ENCODE measurements around the gene COL23A1. TPM values are rescaled to one million over a fixed set of nuclear protein-coding genes. Genes with fewer than 3 reads are reported as not detected.

COL23A1 gene
- total and polyA plus RNA-seq, 8 donors = 0.06 to 0.68 (median 0.33) TPM; not detected in 2

- FAIRE-seq (no peak), ATAC-seq (no peak), DNase-seq (peak in 1 of 6 donors; percentile 20)
- intact Hi-C loops (cut with DNase I) = no loop called here
- WGBS, 2 donors = 70 to 79% methylated on average over 15 of the region's 15 CpGs
- Histone ChIP-seq H3K36me3 (no peaks in the 10 kb centered on the region), H3K4me3 (no peak overlapping the region), H3K27ac (no peak overlapping the region), H3K27me3 (no peaks in the 10 kb centered on the region), H3K4me1 (no peaks in the 10 kb centered on the region), H3K9me3 (no peaks in the 10 kb centered on the region)
- no peak for TF ChIP-seq CTCF (IDR thresholded peaks at IDR 0.05)
Measured at GRCh38 chr5:178509491-178510057, 80.6 kb downstream of the COL23A1 start.

DNA sequence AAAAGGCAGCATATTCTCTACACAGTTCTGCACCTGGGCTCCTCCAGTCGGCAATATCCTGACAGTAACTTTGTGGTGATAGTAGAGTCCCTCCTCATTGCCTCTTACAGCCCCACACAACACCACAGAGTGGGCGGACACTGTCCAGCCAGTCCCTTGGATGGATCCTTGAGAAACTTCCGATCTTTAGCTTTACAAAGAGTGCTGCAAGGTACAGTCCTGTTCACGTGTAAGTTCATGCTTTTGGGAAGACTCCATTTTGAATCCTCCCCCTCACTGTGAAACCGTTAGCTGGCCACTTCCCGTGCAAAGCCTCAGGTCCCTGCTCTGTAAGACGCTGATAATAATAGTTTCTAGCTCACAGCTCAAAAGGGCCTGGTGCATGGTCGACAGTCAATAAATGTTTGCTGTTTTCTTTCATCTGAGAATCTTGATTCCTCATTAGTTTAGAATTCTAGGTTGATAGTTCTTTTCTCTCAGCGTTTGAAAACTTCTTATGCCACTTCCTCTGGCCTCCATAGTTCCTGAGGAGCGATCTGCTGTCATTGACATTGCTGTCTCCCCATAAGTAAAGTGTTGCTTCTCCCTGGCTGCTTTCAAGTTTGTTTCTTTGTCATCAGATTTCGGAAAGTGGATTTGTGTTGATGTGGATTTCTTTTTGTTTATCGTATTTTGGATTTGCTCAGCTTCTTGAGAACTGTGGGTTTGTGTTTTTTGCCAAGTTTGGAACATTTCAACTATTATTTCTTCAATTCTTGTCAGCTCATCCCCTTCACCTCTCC is 82.9 kb downstream of the COL23A1 start:
- 72 to 84% methylated on average over 12 of the region's 12 CpGs for WGBS, 2 donors
- intact Hi-C loops (cut with DNase I) = no loop called here

GRCh38 chr5:178505639-178506407 is 84.4 kb downstream of the COL23A1 start:
- no peak for ATAC-seq
- intact Hi-C loops (cut with DNase I) = no loop called here
- FAIRE-seq = no peak
- Histone ChIP-seq H3K9me3 (no peaks in the 10 kb centered on the region), H3K27me3 (no peaks in the 10 kb centered on the region), H3K4me3 (no peak overlapping the region), H3K36me3 (no peaks in the 10 kb centered on the region), H3K27ac (no peak overlapping the region), H3K4me1 (no peaks in the 10 kb centered on the region)
- TF ChIP-seq CTCF (IDR thresholded peaks at IDR 0.05) = no peak
- DNase-seq = peak in 1 of 6 donors; percentile 25
- WGBS, 2 donors = 65 to 71% methylated on average over 13 of the region's 13 CpGs

More for the DNA sequence above, 82.9 kb downstream of the COL23A1 start:
- no peak for TF ChIP-seq CTCF (IDR thresholded peaks at IDR 0.05)
- Histone ChIP-seq H3K36me3 (no peaks in the 10 kb centered on the region), H3K27me3 (no peaks in the 10 kb centered on the region), H3K9me3 (no peaks in the 10 kb centered on the region), H3K27ac (no peak overlapping the region), H3K4me3 (no peak overlapping the region), H3K4me1 (no peaks in the 10 kb centered on the region)
- ATAC-seq (no peak), FAIRE-seq (no peak), DNase-seq (peak in 1 of 6 donors; percentile 4)

GRCh38 chr5:178504340-178504960 is 85.7 kb downstream of the COL23A1 start:
- no peak for FAIRE-seq

More at GRCh38 chr5:178504340-178504960, 85.7 kb downstream of the COL23A1 start:
- Histone ChIP-seq H3K4me3 (no peak overlapping the region), H3K4me1 (no peaks in the 10 kb centered on the region), H3K27me3 (no peaks in the 10 kb centered on the region), H3K36me3 (no peaks in the 10 kb centered on the region), H3K27ac (no peak overlapping the region), H3K9me3 (no peaks in the 10 kb centered on the region)
- no peak for ATAC-seq
- no peak for DNase-seq
- 51 to 52% methylated on average over 11 of the region's 11 CpGs for WGBS, 2 donors
- intact Hi-C loops (cut with DNase I) = no loop called here
- TF ChIP-seq CTCF (IDR thresholded peaks at IDR 0.05) = no peak
